DMS53 treated with DMSO at 0.1 percent for 48 hours (cell line): Measurements from ENCODE around the gene ALG5.

Experiments used
- DNase-seq: peaks from one replicate; lab custom pipeline; 2025; ENCODE audit not compliant: unreplicated experiment; lab: John Stamatoyannopoulos, UW

Gene ALG5

GRCh38 chr13:36915896-36916640 lies 83.1 kb downstream of the ALG5 start:
- DNase-seq, result no peak

- no peak for DNase-seq
These were observed 84.0 kb downstream of the ALG5 start for GRCh38 chr13:36915106-36915505.

- no peak for DNase-seq
These were observed 84.5 kb downstream of the ALG5 start for GRCh38 chr13:36914648-36915047.

- DNase-seq, result no peak
These were observed 85.7 kb downstream of the ALG5 start for GRCh38 chr13:36913463-36913862.

DNA sequence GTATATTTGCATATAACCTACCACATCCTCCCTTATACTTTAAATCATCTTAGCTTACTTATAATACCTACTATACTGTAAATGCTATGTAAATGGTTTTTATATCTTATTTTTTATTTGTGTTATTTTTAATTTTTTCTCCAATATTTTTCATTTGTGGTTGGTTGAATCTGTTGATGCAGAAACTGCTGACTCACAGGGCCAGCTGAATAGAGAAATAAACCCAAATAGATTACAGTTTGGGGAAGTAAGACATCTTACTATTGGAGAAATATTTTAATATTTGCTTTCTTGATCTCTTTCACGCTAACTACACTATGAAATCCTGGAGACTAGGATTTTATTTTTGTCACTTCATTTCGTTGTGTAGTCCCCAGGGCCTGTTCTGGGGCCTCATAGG lies 86.2 kb downstream of the ALG5 start:
- DNase-seq, result no peak

- DNase-seq, result no peak
These were observed 86.8 kb downstream of the ALG5 start for GRCh38 chr13:36912369-36912768.

GRCh38 chr13:36910545-36910944 lies 88.6 kb downstream of the ALG5 start:
- DNase-seq, result no peak

GRCh38 chr13:36907821-36908220 lies 91.3 kb downstream of the ALG5 start:
- no peak for DNase-seq

- DNase-seq, result no peak
These were observed 91.9 kb downstream of the ALG5 start for GRCh38 chr13:36907266-36907665.

- DNase-seq, result no peak
These were observed 93.2 kb downstream of the ALG5 start for GRCh38 chr13:36905944-36906343.

GRCh38 chr13:36903925-36904595 lies 95.1 kb downstream of the ALG5 start:
- DNase-seq, result peak; percentile 46
